ENCODE data around the gene CAMSAP1. TPM values are rescaled to one million over a fixed set of nuclear protein-coding genes. Genes with fewer than 3 reads are reported as not detected.

CAMSAP1 gene
- total RNA-seq, 1 experiment from 2014 or later = 52.7 TPM

- H2BK20ac ChIP-seq (ENCODE audit: low read depth, low read length, poor library complexity, severe bottlenecking) = no peak overlapping the region
- H4K20me1 ChIP-seq (ENCODE audit: control insufficient read depth, insufficient read depth, insufficient read length) = no peaks in the 10 kb centered on the region
- H3K4me1 ChIP-seq (ENCODE audit: insufficient read depth, low read length) = no peaks in the 10 kb centered on the region
- Mint-ChIP-seq H3K27ac (peak overlapping the region in 2 of 3 experiments; percentile 75 to 88; a peak in 5 of 7 replicates), H3K9me3 (no peaks in the 10 kb centered on the region), H3K4me1 (no peaks in the 10 kb centered on the region), H3K27me3 (ENCODE audit: low read depth) (peaks cover 2% of the 10 kb centered on the region; the same call in 1 of the 2 replicates), H3K36me3 (ENCODE audit: insufficient read depth in 1 of 3, low read depth in 3 of 3) (peaks cover 44 to 95% (median 95%) of the 10 kb centered on the region in 3 experiments), H3K4me3 (no peak overlapping the region)
- H3K18ac ChIP-seq (ENCODE audit: insufficient read length, low read depth, low read length) = no peak overlapping the region
- no peak overlapping the region for H3K4ac ChIP-seq (ENCODE audit: low read depth, low read length)
- no peak overlapping the region for H2BK120ac ChIP-seq (ENCODE audit: low read depth, low read length, poor library complexity, severe bottlenecking)
- no peak overlapping the region for H3T11ph ChIP-seq (ENCODE audit: low read length)
- no peak overlapping the region for H2AFZ ChIP-seq (ENCODE audit: low read length)
- no peak overlapping the region for H2AK5ac ChIP-seq (ENCODE audit: insufficient read length, low read length)
- no peak for TF ChIP-seq CTCF (conservative IDR thresholded peaks at IDR 0.05)
- H2BK15ac ChIP-seq (ENCODE audit: low read depth, low read length) = no peak overlapping the region
- no peaks in the 10 kb centered on the region for H3K79me1 ChIP-seq (ENCODE audit: insufficient read depth, low read depth, low read length, poor library complexity, severe bottlenecking)
- H4K5ac ChIP-seq (ENCODE audit: insufficient read length, low read depth, low read length) = no peak overlapping the region
- H4K8ac ChIP-seq (replicated peaks; ENCODE audit: insufficient read length, low read depth, low read length) = no peak overlapping the region
- H3K4me2 ChIP-seq (ENCODE audit: insufficient read depth, insufficient read length, low read length) = no peak overlapping the region
- no peak overlapping the region for H3K56ac ChIP-seq (ENCODE audit: insufficient read length, low read depth, low read length)
- H2BK5ac ChIP-seq (ENCODE audit: insufficient read length, low read length) = no peak overlapping the region
- H3K23ac ChIP-seq (ENCODE audit: insufficient read length, low read depth, low read length) = no peak overlapping the region
- no peak overlapping the region for H4K91ac ChIP-seq (ENCODE audit: insufficient read length, low read depth, low read length)
- 0 out of 2 replicates have a peak, but pooled peaks cover 1% of the 10 kb centered on the region for H3K79me2 ChIP-seq (ENCODE audit: insufficient read depth, low read length)
- H3K27me3 ChIP-seq (ENCODE audit: insufficient read depth, low read length) = no peaks in the 10 kb centered on the region
- H2BK12ac ChIP-seq (ENCODE audit: insufficient read length, low read depth, low read length) = no peak overlapping the region
- no peak overlapping the region for H3K27ac ChIP-seq (ENCODE audit: insufficient read length, low read depth, low read length)
- no peak for DNase-seq
- H3K9me3 ChIP-seq (ENCODE audit: control insufficient read depth, low read depth, low read length) = no peaks in the 10 kb centered on the region
- H3K23me2 ChIP-seq (ENCODE audit: insufficient read length, low read depth, low read length, poor library complexity, severe bottlenecking) = no peaks in the 10 kb centered on the region
- no peak overlapping the region for H3K14ac ChIP-seq (ENCODE audit: insufficient read depth, low read length)
- no CpG with 5 or more reads among the region's 12 CpGs for WGBS (ENCODE audit: extremely low coverage, insufficient read length, low lambda C conversion rate)
- no peak overlapping the region for H3K9ac ChIP-seq (ENCODE audit: extremely low read depth, insufficient read length, low read length)
Measured at GRCh38 chr9:135816651-135816970, 90.7 kb downstream of the CAMSAP1 start.

Measured in H9 (cell line).